Neutrophil (primary cell): ENCODE measurements around the gene TTF1.

Experiments
- H3K27ac ChIP-seq: fragments of 200-600 bp; sonication (generic); 2 replicates; pipeline ENCODE4 v1.5.1; 2016; ENCODE audit warnings: mild to moderate bottlenecking, moderate library complexity
- H3K27me3 ChIP-seq: fragments of 200-600 bp; sonication (generic); 2 replicates; pipeline ENCODE4 v1.6.0; 2016; ENCODE audit warnings: mild to moderate bottlenecking
- H3K36me3 ChIP-seq: fragments of 200-600 bp; sonication (generic); 2 replicates; pipeline ENCODE4 v1.5.1; 2017
- H3K4me1 ChIP-seq, 2 experiments: fragments of 200-600 bp in 1 of 2; sonication (generic) in 1 of 2; 1 replicate in 1 of 2; 2 replicates in 1 of 2; pipeline versions ENCODE4 v1.5.1 to v1.6.1; 2013 to 2016; ENCODE audit warnings: low read depth in 1 of 2, low read length in 1 of 2, mild to moderate bottlenecking in 1 of 2, moderate library complexity in 1 of 2; ENCODE audit not compliant: control insufficient read depth in 1 of 2, insufficient read depth in 1 of 2
- H3K4me3 ChIP-seq, 2 experiments: fragments of 200-600 bp in 1 of 2; sonication (generic) in 1 of 2; 1 replicate in 1 of 2; 2 replicates in 1 of 2; pipeline ENCODE4 v1.5.1; 2013 to 2016; ENCODE audit warnings: low read depth in 1 of 2, low read length in 1 of 2, mild to moderate bottlenecking in 1 of 2, moderate library complexity in 1 of 2
- H3K9me3 ChIP-seq: fragments of 200-600 bp; sonication (generic); 2 replicates; pipeline ENCODE4 v1.5.1; 2016
- CTCF ChIP-seq: fragments of 200-600 bp; sonication (generic); IDR thresholded peaks from 2 replicates; pipeline ENCODE4 v1.5.1; 2016; ENCODE audit warnings: antibody characterized with exemption

The TTF1 gene

GRCh38 chr9:132408521-132408920 is 1.9 kb upstream of the TTF1 start:
- no peak overlapping the region for H3K4me3 ChIP-seq
- no peak for TF ChIP-seq CTCF
- H3K36me3 ChIP-seq = no peaks in the 10 kb centered on the region
- no peaks in the 10 kb centered on the region for H3K9me3 ChIP-seq
- H3K4me1 ChIP-seq = peaks cover 31 to 40% of the 10 kb centered on the region in 2 experiments
- H3K27ac ChIP-seq = no peak overlapping the region
- H3K27me3 ChIP-seq = peaks cover 60% of the 10 kb centered on the region

- H3K27me3 ChIP-seq = peaks cover 47% of the 10 kb centered on the region
- no peak for TF ChIP-seq CTCF
- peaks cover 31 to 40% of the 10 kb centered on the region in 2 experiments for H3K4me1 ChIP-seq
- peak overlapping the region; percentile 53 for H3K27ac ChIP-seq
- H3K9me3 ChIP-seq = no peaks in the 10 kb centered on the region
- H3K36me3 ChIP-seq = peaks cover 9% of the 10 kb centered on the region
- H3K4me3 ChIP-seq = peak overlapping the region; percentile 69 to 82
These were observed 556 bp upstream of the TTF1 start for GRCh38 chr9:132407196-132407595.

DNA sequence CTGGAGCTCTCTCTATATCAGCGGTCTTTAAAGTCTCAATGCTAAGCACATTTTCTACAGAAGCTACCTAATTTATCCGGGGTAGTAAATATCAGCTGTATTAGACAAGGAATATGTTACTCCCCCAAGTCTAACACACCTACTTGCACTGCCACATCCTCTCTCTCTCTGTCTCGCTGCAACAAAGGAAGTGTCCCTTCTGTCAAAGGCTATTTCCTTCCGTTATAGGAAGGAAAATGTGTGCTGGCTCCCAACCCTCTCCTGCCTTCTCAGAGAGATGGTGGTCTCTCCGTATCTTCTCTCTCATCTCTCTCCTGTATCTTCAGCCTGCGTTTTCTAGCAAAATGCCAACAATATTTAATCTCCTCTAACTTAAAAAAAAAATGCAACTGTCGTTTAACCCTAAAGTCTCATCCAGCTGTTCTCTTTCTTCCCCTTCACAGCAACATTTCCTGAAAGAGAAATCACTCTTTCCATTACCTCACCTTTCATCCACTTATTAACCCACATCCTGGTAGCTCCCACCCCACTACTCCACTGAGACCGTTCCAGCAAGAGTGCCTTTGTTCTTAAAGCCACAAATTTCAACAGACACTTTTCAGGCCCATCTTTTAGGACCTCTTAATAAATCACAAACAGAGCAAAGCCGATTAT is 2.3 kb downstream of the TTF1 start:
- Histone ChIP-seq H3K4me3 (no peak overlapping the region), H3K36me3 (peaks cover 29% of the 10 kb centered on the region), H3K27ac (peak overlapping the region; percentile 21), H3K9me3 (no peaks in the 10 kb centered on the region), H3K4me1 (peaks cover 21 to 24% of the 10 kb centered on the region in 2 experiments), H3K27me3 (peaks cover 18% of the 10 kb centered on the region)
- no peak for TF ChIP-seq CTCF

GRCh38 chr9:132401824-132402223 is 4.8 kb downstream of the TTF1 start:
- no peak for TF ChIP-seq CTCF

DNA sequence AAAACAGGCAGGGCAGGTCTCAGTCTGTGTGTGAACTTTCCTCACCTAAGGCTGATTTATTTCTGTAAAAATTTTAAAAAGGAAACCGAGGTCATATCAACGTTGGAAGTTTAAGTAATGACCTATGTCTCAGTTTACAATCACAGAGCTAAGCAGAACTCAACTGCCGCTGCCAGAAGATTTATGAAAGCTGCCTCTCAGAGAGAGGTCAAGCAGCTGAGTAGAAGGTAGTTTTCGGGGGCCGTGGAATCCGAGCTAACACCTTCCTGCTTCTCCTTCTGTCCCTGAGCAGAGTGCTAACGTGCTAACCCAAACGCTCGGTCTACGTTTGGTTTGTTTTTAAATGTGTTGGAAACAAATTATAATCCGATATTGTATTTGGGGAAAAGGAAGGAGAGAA is 11.1 kb downstream of the TTF1 start:
- TF ChIP-seq CTCF = no peak
- H3K4me3 ChIP-seq = no peak overlapping the region
- H3K4me1 ChIP-seq = no peaks in the 10 kb centered on the region
- no peaks in the 10 kb centered on the region for H3K9me3 ChIP-seq
- no peak overlapping the region for H3K27ac ChIP-seq
- peaks cover 98% of the 10 kb centered on the region for H3K36me3 ChIP-seq
- no peaks in the 10 kb centered on the region for H3K27me3 ChIP-seq

More at GRCh38 chr9:132401824-132402223, 4.8 kb downstream of the TTF1 start:
- Histone ChIP-seq H3K9me3 (no peaks in the 10 kb centered on the region), H3K4me3 (no peak overlapping the region), H3K36me3 (peaks cover 53% of the 10 kb centered on the region), H3K27ac (no peak overlapping the region), H3K27me3 (no peaks in the 10 kb centered on the region), H3K4me1 (peaks cover 17 to 21% of the 10 kb centered on the region in 2 experiments)
